H9 (cell line): ENCODE data around the gene SLC25A36. TPM values are rescaled to one million over a fixed set of nuclear protein-coding genes. Genes with fewer than 3 reads are reported as not detected.

Experiments used
- DNase-seq: peaks from one replicate; pipeline ENCODE4 v3.0.0-alpha.2; 2017
- H2AFZ ChIP-seq: one replicate; pipeline ENCODE4 v1.6.1; 2013; ENCODE audit warnings: mild to moderate bottlenecking, low read length, control low read depth, moderate library complexity
- H2AK5ac ChIP-seq: 2 replicates; pipeline ENCODE4 v1.6.1; 2013; ENCODE audit warnings: low read length, control low read depth, mixed read lengths; ENCODE audit not compliant: insufficient read length
- H2BK120ac ChIP-seq: one replicate; pipeline ENCODE4 v1.6.1; 2013; ENCODE audit warnings: low read depth, mild to moderate bottlenecking, low read length, control low read depth, inconsistent platforms; ENCODE audit not compliant: poor library complexity, severe bottlenecking
- H2BK12ac ChIP-seq: 2 replicates; pipeline ENCODE4 v1.6.1; 2013; ENCODE audit warnings: low read length, control low read depth, mixed read lengths, low read depth; ENCODE audit not compliant: insufficient read length
- H2BK15ac ChIP-seq: 2 replicates; pipeline ENCODE4 v1.6.1; 2013; ENCODE audit warnings: low read depth, low read length, control low read depth
- H2BK20ac ChIP-seq: one replicate; pipeline ENCODE4 v1.6.1; 2013; ENCODE audit warnings: low read depth, mild to moderate bottlenecking, low read length, control low read depth, inconsistent platforms; ENCODE audit not compliant: poor library complexity, severe bottlenecking
- H2BK5ac ChIP-seq: 2 replicates; pipeline ENCODE4 v1.6.1; 2013; ENCODE audit warnings: low read length, control low read depth, mixed read lengths; ENCODE audit not compliant: insufficient read length
- H3K14ac ChIP-seq: 2 replicates; pipeline ENCODE4 v1.6.1; 2013; ENCODE audit warnings: low read length, control low read depth; ENCODE audit not compliant: insufficient read depth
- H3K18ac ChIP-seq: 2 replicates; pipeline ENCODE4 v1.6.1; 2013; ENCODE audit warnings: low read depth, mild to moderate bottlenecking, mixed read lengths, low read length, control low read depth; ENCODE audit not compliant: insufficient read length
- H3K23ac ChIP-seq: 2 replicates; pipeline ENCODE4 v1.6.1; 2013; ENCODE audit warnings: low read length, control low read depth, mixed read lengths, low read depth; ENCODE audit not compliant: insufficient read length
- H3K23me2 ChIP-seq: 2 replicates; pipeline ENCODE4 v1.6.1; 2013; ENCODE audit warnings: low read depth, mild to moderate bottlenecking, mixed read lengths, low read length, control low read depth; ENCODE audit not compliant: insufficient read length, poor library complexity, severe bottlenecking
- H3K27ac ChIP-seq: 2 replicates; pipeline ENCODE4 v1.5.1; 2013; ENCODE audit warnings: low read length, control low read depth, mixed read lengths, low read depth; ENCODE audit not compliant: insufficient read length
- H3K27me3 ChIP-seq: 2 replicates; pipeline ENCODE4 v1.6.1; 2013; ENCODE audit warnings: low read length, control low read depth, inconsistent platforms; ENCODE audit not compliant: insufficient read depth
- H3K4ac ChIP-seq: 2 replicates; pipeline ENCODE4 v1.6.1; 2013; ENCODE audit warnings: low read depth, mild to moderate bottlenecking, control low read depth, inconsistent platforms, low read length, moderate library complexity
- H3K4me1 ChIP-seq: 2 replicates; pipeline ENCODE4 v1.6.1; 2013; ENCODE audit warnings: low read length, control low read depth, inconsistent platforms; ENCODE audit not compliant: insufficient read depth
- H3K4me2 ChIP-seq: 2 replicates; pipeline ENCODE4 v1.6.1; 2013; ENCODE audit warnings: low read length, control low read depth, mixed read lengths; ENCODE audit not compliant: insufficient read length, insufficient read depth
- H3K56ac ChIP-seq: 2 replicates; pipeline ENCODE4 v1.6.1; 2013; ENCODE audit warnings: low read depth, mild to moderate bottlenecking, mixed read lengths, low read length, control low read depth; ENCODE audit not compliant: insufficient read length
- H3K79me1 ChIP-seq: 2 replicates; pipeline ENCODE4 v1.6.1; 2013; ENCODE audit warnings: low read depth, mild to moderate bottlenecking, moderate library complexity, low read length, control low read depth, inconsistent platforms; ENCODE audit not compliant: insufficient read depth, poor library complexity, severe bottlenecking
- H3K79me2 ChIP-seq: 2 replicates; pipeline ENCODE4 v1.6.1; 2013; ENCODE audit warnings: low read length, control low read depth, inconsistent platforms; ENCODE audit not compliant: insufficient read depth
- H3K9ac ChIP-seq: 2 replicates; pipeline ENCODE4 v1.6.1; 2013; ENCODE audit warnings: low read length, control low read depth, mixed read lengths; ENCODE audit not compliant: insufficient read length; ENCODE audit errors: extremely low read depth
- H3K9me3 ChIP-seq: one replicate; pipeline ENCODE4 v1.6.1; 2013; ENCODE audit warnings: low read depth, low read length, inconsistent platforms; ENCODE audit not compliant: control insufficient read depth
- H3T11ph ChIP-seq: one replicate; pipeline ENCODE4 v1.6.1; 2013; ENCODE audit warnings: mild to moderate bottlenecking, low read length, control low read depth, inconsistent platforms
- H4K20me1 ChIP-seq: one replicate; pipeline ENCODE4 v1.6.1; 2013; ENCODE audit not compliant: control insufficient read depth, insufficient read length, insufficient read depth
- H4K5ac ChIP-seq: 2 replicates; pipeline ENCODE4 v1.6.1; 2013; ENCODE audit warnings: low read depth, mild to moderate bottlenecking, mixed read lengths, low read length, control low read depth; ENCODE audit not compliant: insufficient read length
- H4K8ac ChIP-seq: replicated peaks from 2 replicates; pipeline ENCODE4 v1.6.1; 2013; ENCODE audit warnings: low read length, control low read depth, mixed read lengths, low read depth; ENCODE audit not compliant: insufficient read length
- H4K91ac ChIP-seq: 2 replicates; pipeline ENCODE4 v1.6.1; 2013; ENCODE audit warnings: low read depth, mild to moderate bottlenecking, moderate library complexity, mixed read lengths, low read length, control low read depth; ENCODE audit not compliant: insufficient read length
- H3K27ac Mint-ChIP-seq, 3 experiments: 2 replicates in 2 of 3; 3 replicates in 1 of 3; pipeline ENCODE4 v1.8.0; 2020 to 2021; ENCODE audit warnings: mixed read lengths in 3 of 3, mild to moderate bottlenecking in 1 of 3, moderate library complexity in 1 of 3
- H3K27me3 Mint-ChIP-seq: 2 replicates; pipeline ENCODE4 v1.8.0; 2021; ENCODE audit warnings: low read depth, mild to moderate bottlenecking, moderate library complexity, mixed read lengths
- H3K36me3 Mint-ChIP-seq, 3 experiments: 2 replicates in 2 of 3; 3 replicates in 1 of 3; pipeline ENCODE4 v1.8.0; 2020 to 2021; ENCODE audit warnings: low read depth in 3 of 3, mixed read lengths in 3 of 3; ENCODE audit not compliant: insufficient read depth in 1 of 3
- H3K4me1 Mint-ChIP-seq, 2 experiments: 2 replicates each; pipeline ENCODE4 v1.8.0; 2020; ENCODE audit warnings: mixed read lengths in 2 of 2
- H3K4me3 Mint-ChIP-seq, 2 experiments: 2 replicates in 1 of 2; 3 replicates in 1 of 2; pipeline ENCODE4 v1.8.0; 2020 to 2021; ENCODE audit warnings: mild to moderate bottlenecking in 2 of 2, mixed read lengths in 2 of 2, moderate library complexity in 1 of 2
- H3K9me3 Mint-ChIP-seq, 2 experiments: 2 replicates in 1 of 2; 3 replicates in 1 of 2; pipeline ENCODE4 v1.8.0; 2020; ENCODE audit warnings: mild to moderate bottlenecking in 2 of 2, mixed read lengths in 2 of 2, moderate library complexity in 1 of 2
- CTCF ChIP-seq: fragments of 200-600 bp; sonication (generic); conservative IDR thresholded peaks from 3 replicates; pipeline ENCODE4 v1.8.0; 2021; ENCODE audit warnings: antibody characterized with exemption, mild to moderate bottlenecking
- WGBS: extraction: QIAGEN DNeasy Blood & Tissue Kit; methylation state at CpG from one replicate; pipeline ENCODE4 v1.1.7; 2013; ENCODE audit warnings: missing lambda C conversion rate, low lambda C conversion rate, mixed read lengths; ENCODE audit not compliant: insufficient read length; ENCODE audit errors: extremely low coverage; 5-methylcytosine and 5-hydroxymethylcytosine counted together
- total RNA-seq: library from RNA; stranded (reverse); gene quantifications from 2 replicates; pipeline ENCODE4 v1.2.1, GENCODE V29; 2021

Gene SLC25A36
- total RNA-seq, 1 experiment from 2014 or later: 70.0 TPM

GRCh38 chr3:140956058-140956835 is 14.6 kb downstream of the SLC25A36 start:
- no peaks in the 10 kb centered on the region for H4K20me1 ChIP-seq
- Mint-ChIP-seq H3K4me3 (no peak overlapping the region), H3K27me3 (no peaks in the 10 kb centered on the region), H3K4me1 (peaks cover 18 to 22% of the 10 kb centered on the region in 2 experiments), H3K27ac (peak overlapping the region in 1 of 3 experiments; percentile 49; a peak in 2 of 7 replicates), H3K36me3 (peaks cover 23 to 47% (median 31%) of the 10 kb centered on the region in 3 experiments; a peak in 6 of 7 replicates), H3K9me3 (no peaks in the 10 kb centered on the region)
- no peaks in the 10 kb centered on the region for H3K23me2 ChIP-seq
- no peak for DNase-seq
- no peak overlapping the region for H3K56ac ChIP-seq
- peaks cover 27% of the 10 kb centered on the region; the same call in 1 of the 2 replicates for H3K79me2 ChIP-seq
- no peak overlapping the region for H2BK120ac ChIP-seq
- H2BK12ac ChIP-seq: no peak overlapping the region
- no CpG with 5 or more reads among the region's 5 CpGs for WGBS
- no peak for TF ChIP-seq CTCF
- no peaks in the 10 kb centered on the region for H3K27me3 ChIP-seq
- no peak overlapping the region for H4K91ac ChIP-seq
- H2AFZ ChIP-seq: no peak overlapping the region
- H3K9me3 ChIP-seq: no peaks in the 10 kb centered on the region
- H3T11ph ChIP-seq: no peak overlapping the region
- H4K5ac ChIP-seq: no peak overlapping the region
- H3K27ac ChIP-seq: no peak overlapping the region
- H3K79me1 ChIP-seq: peaks cover 3% of the 10 kb centered on the region
- H3K4me2 ChIP-seq: no peak overlapping the region
- H2AK5ac ChIP-seq: no peak overlapping the region
- no peak overlapping the region for H3K4ac ChIP-seq
- no peak overlapping the region for H2BK15ac ChIP-seq
- H4K8ac ChIP-seq: no peak overlapping the region
- no peak overlapping the region for H3K18ac ChIP-seq
- H2BK20ac ChIP-seq: no peak overlapping the region
- H3K4me1 ChIP-seq: no peaks in the 10 kb centered on the region; the same call in 1 of the 2 replicates
- no peak overlapping the region for H3K23ac ChIP-seq
- H3K14ac ChIP-seq: no peak overlapping the region
- no peak overlapping the region for H3K9ac ChIP-seq
- H2BK5ac ChIP-seq: no peak overlapping the region
